GM18861 (cell line): Measurements from ENCODE around the gene MPP1.

ENCODE experiments used
- ATAC-seq: cut with Tn5 transposase; IDR thresholded peaks from one replicate; pipeline ENCODE4 v1.9.1; 2021; ENCODE audit not compliant: unreplicated experiment

MPP1 gene

GRCh38 chrX:154813801-154814200 lies 8.5 kb upstream of the MPP1 start:
- no peak for ATAC-seq

GRCh38 chrX:154812341-154813101 lies 7.2 kb upstream of the MPP1 start:
- no peak for ATAC-seq

DNA sequence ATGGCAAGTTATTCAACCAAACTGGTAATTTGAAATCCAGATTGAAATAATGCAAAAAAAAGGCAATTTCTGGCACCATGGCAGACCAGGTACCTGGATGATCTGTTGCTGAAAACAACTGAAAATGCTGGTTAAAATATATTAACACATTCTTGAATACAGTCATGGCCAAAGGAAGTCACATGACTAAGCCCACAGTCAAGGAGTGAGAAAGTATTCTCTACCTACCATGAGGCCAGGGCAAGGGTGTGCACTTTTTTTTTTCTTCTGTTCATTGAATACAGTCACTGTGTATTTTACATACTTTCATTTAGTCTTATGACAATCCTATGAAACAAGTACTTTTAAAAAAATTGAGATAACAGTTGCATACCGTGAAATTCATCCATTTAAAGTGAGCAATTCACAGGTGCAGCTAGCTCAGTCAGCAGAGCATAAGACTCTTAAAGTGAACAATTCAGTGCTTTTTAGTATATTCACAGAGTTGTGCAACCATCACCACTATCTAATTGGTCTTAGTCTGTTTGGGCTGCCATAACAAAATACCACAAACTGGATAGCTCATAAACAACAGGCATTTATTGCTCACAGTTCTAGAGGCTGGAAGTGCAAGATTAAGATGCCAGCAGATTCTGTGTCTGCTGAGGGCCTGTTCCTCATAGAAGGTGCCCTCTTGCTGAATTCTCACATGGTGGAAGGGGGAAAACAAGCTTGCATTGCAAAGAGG lies 4.8 kb upstream of the MPP1 start:
- no peak for ATAC-seq

GRCh38 chrX:154806837-154807501 lies 1.7 kb upstream of the MPP1 start:
- no peak for ATAC-seq

- ATAC-seq = no peak
Measured at GRCh38 chrX:154805696-154806091, 409 bp upstream of the MPP1 start.

- ATAC-seq = no peak
Measured at GRCh38 chrX:154804261-154804956, 876 bp downstream of the MPP1 start.

GRCh38 chrX:154802947-154803346 lies 2.3 kb downstream of the MPP1 start:
- no peak for ATAC-seq

GRCh38 chrX:154800478-154801210 lies 4.6 kb downstream of the MPP1 start:
- no peak for ATAC-seq

GRCh38 chrX:154799556-154800348 lies 5.5 kb downstream of the MPP1 start:
- no peak for ATAC-seq

DNA sequence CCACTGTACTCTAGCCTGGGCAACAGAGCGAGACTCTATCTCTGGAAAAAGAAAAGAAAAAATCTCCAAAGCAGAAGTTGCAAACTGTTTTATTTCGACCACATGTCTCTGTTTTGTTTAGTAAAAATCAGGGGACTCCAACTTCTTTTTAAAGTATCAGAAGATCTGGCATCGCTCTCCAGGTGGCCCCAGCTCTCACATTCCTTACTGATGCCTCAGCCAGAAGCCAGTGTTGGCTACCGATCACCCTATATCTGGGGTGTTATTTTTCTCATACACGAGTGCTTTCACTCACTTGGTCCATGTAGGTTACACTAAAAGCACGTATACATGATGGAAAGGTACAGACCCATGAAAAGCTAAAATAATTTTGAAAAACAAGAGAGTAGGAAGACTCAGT lies 8.3 kb downstream of the MPP1 start:
- ATAC-seq = no peak

DNA sequence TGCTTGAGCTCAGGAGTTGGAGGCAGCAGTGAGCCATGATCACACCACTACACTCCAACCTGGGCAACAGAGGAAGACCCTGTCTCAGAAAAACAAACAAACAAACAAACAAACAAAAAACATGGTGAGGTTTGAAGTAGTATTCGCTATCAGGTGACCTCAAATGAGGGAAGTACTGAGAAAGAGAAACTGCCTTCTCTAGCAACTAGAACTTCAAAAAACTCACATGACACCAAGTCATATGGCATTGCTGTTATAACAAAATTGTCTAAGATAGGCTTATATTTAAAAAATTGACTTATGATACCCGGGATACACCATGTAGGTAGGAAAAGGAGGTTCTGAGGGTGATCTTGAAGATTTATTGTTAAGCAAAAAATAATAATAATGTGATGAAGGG lies 10.3 kb downstream of the MPP1 start:
- ATAC-seq = no peak

DNA sequence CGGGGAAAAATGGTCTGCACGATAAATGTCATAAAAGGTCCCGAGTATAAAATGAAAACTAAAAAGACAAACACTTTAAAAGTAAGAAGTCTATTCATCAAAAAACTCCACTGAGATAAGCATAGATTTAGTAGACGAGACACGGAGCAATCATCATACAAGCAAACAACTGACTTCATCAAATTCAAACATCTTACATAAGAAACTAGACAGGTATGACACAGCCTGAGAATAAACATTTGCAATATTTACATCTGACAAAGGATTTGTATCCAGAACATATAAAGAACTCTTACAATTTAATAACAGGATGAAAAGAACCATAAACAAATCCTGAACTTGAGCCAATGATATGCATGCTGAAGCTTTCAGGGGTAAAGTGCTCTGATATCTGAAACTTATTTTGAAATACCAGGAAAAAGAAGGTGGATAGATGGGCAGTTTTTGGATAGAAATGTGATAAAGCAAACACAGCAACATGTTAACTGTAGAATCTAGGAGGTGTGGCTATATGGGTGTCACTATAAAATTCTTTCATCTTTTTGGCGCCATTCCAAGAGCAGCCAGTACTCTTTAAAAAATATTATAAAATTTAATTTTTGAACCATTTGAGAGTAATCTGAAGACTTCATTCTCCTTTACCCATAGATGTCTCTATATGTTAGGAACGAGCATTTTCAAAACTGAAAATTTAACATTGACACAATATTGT lies 12.0 kb downstream of the MPP1 start:
- ATAC-seq = no peak

GRCh38 chrX:154791939-154792338 lies 13.3 kb downstream of the MPP1 start:
- ATAC-seq = no peak

- ATAC-seq = no peak
Measured at GRCh38 chrX:154791467-154791866, 13.8 kb downstream of the MPP1 start.

DNA sequence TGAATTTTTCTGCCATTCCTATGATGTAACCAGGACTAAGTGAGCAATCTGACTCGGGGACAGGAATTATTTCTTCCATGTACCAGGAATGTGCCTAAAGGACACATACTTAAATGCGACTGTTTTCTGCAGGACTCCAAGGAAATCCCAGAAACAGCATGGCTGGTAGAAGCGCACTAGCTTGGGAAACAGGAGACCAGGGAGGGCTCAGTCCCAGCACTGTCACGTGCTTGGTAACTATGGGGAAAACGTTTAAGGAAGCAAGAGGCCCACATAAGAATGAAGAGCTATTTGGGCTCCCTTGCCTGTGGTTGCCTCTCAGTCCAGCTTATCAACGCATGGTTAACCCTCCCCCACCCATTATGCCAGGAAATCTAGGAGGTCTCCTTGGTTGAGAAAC lies 19.6 kb downstream of the MPP1 start:
- no peak for ATAC-seq

DNA sequence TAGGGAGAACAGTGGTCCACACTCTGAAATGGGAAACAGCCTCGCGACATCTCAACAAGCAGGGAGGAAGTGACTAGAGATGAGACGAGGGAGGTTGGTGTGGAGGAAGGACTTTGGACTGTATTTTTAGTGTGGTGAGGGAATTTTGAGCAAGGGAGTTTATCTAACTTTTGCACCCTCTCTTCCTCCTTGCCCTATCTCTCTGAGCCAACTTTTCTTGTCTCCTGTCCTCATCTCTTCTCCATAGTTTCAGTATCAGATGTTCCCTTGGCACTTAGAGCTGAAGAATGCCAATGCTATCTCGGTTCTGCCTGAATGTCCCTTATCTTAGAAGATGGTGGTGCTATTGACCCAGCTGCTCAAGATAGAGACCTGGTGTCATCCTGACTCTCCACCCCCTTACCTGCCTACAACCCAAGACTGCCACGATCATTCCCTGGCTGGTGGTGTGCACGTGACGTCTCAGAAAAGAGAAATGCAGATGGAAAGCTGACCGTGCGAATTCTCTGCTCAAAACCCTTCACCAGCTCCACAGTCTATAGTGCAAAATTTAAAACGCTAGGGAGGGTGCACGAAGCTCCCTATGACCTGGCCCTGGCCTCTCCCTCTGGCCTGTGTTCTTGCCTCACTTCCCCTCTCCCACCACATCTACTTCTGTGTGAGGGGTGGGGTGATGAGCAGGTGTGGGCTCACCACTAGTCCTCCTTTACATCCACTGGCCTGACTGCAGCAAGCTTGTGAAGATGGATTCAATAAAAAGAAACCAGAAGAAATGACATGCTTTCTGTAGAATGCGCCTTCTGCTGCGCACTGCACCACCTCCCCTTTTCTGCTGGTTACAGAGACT lies 20.9 kb downstream of the MPP1 start:
- no peak for ATAC-seq

GRCh38 chrX:154780968-154781367 lies 24.3 kb downstream of the MPP1 start:
- no peak for ATAC-seq

DNA sequence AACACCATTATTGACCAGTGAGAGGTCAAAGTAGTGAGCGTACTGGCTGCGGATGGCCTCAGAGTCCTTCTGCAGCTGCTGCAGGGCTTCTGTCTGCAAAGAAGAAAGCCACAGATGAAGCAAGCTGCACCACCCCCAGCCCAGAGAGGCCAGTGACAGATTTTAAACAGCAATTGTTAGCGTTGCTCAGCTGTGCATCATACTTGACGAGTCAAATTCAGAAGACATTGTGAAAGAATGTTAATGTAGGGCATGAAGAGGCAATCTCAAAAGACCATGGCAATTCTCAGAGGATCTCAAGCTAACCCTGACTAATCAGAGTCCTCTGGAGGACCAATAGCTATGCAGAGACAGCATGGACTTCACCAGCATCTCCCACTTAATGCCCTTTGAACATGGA lies 26.0 kb downstream of the MPP1 start:
- no peak for ATAC-seq
